HepG2 (cell line): Measurements from ENCODE around the gene TM2D3. TPM values are rescaled to one million over a fixed set of nuclear protein-coding genes. Genes with fewer than 3 reads are reported as not detected.
A peak's percentile ranks its signal among the peaks of the same experiment; 100 is the strongest.
"Not testable (repeated sequence)": the region's sequence is repeated elsewhere in the genome, so short reads cannot be mapped to it uniquely, and the experiment has no call there.

ENCODE experiments used
- ATAC-seq: fragments of 200-7000 bp; cut with Tn5 transposase; 3 replicates; pipeline ENCODE4 v1.9.1; 2020; ENCODE audit warnings: mild to moderate bottlenecking, moderate library complexity
- BruUV-seq: library from RNA; stranded (reverse); fragments of 400-500 nt; replicated peaks from 2 replicates; lab custom pipeline; 2021; lab: Mats Ljungman, UMichigan
- CTCF ChIA-PET: fragments of 300-600 bp; formaldehyde crosslinking; extraction: SDS; loops from one replicate; lab custom pipeline; 2021; ENCODE audit warnings: low total read pairs, inconsistent platforms, low intra/inter-chr PET ratio; lab: Yijun Ruan, JAX
- POLR2A ChIA-PET: fragments of 350-600 bp; sonication (Branson Sonifier 250); formaldehyde crosslinking; loops from one replicate; lab custom pipeline; 2020; ENCODE audit warnings: antibody characterized with exemption, inconsistent platforms; lab: Yijun Ruan, JAX
- DNase-seq: peaks from one replicate; pipeline ENCODE4 v3.0.0-alpha.2; 2015; ENCODE audit warnings: low spot score
- FAIRE-seq: peaks from 3 replicates; lab custom pipeline; 2011; peaks lifted over from hg19 to GRCh38; lab: Jason Lieb, UNC
- H2AFZ ChIP-seq: one replicate; pipeline ENCODE4 v1.6.1; 2011; ENCODE audit warnings: low read length, inconsistent platforms
- H3K27ac ChIP-seq: fragments of 300-600 bp; 3 replicates; pipeline ENCODE4 v1.8.0; 2011; ENCODE audit warnings: mixed run types, mild to moderate bottlenecking, mixed read lengths, low read length, inconsistent platforms; ENCODE audit not compliant: insufficient read depth; ENCODE audit errors: extremely low read length
- H3K27me3 ChIP-seq, 2 experiments: fragments of 200-600 bp in 1 of 2; 2 replicates in 1 of 2; 3 replicates in 1 of 2; pipeline versions ENCODE4 v1.6.0 to v1.8.0; 2011; ENCODE audit warnings: low read length in 2 of 2, mild to moderate bottlenecking in 2 of 2, moderate library complexity in 2 of 2, inconsistent platforms in 1 of 2; ENCODE audit not compliant: insufficient read depth in 2 of 2, control insufficient read depth in 1 of 2
- H3K36me3 ChIP-seq, 2 experiments: fragments of 200-600 bp in 1 of 2; replicated peaks in 1 of 2; 2 replicates in 1 of 2; 3 replicates in 1 of 2; pipeline versions ENCODE4 v1.5.1 to v1.8.0; 2011; ENCODE audit warnings: low read length in 2 of 2, inconsistent platforms in 1 of 2; ENCODE audit not compliant: insufficient read depth in 2 of 2, control insufficient read depth in 1 of 2
- H3K4me1 ChIP-seq: 2 replicates; pipeline ENCODE4 v1.5.1; 2012; ENCODE audit warnings: low read length, inconsistent platforms; ENCODE audit not compliant: insufficient read depth
- H3K4me2 ChIP-seq: 2 replicates; pipeline ENCODE4 v1.6.0; 2011; ENCODE audit warnings: low read depth, low read length, inconsistent platforms
- H3K4me3 ChIP-seq, 3 experiments: fragments of 200-600 bp in 1 of 3; sonication (generic), shearing (Covaris generic) in 1 of 3; replicated peaks in 1 of 3; 2 replicates each; pipeline ENCODE4 v1.5.1; 2011 to 2016; ENCODE audit warnings: low read length in 3 of 3, inconsistent platforms in 2 of 3, low read depth in 2 of 3, mild to moderate bottlenecking in 2 of 3, control low read depth in 1 of 3, mixed read lengths in 1 of 3; ENCODE audit not compliant: insufficient read depth in 1 of 3
- H3K79me2 ChIP-seq: one replicate; pipeline ENCODE4 v1.6.1; 2011; ENCODE audit warnings: low read length, inconsistent platforms; ENCODE audit not compliant: insufficient read depth
- H3K9ac ChIP-seq: 2 replicates; pipeline ENCODE4 v1.6.0; 2011; ENCODE audit warnings: mild to moderate bottlenecking, low read depth, low read length, inconsistent platforms; ENCODE audit not compliant: insufficient read depth
- H3K9me3 ChIP-seq: 2 replicates; pipeline ENCODE4 v1.5.1; 2012; ENCODE audit warnings: mild to moderate bottlenecking, low read length
- H4K20me1 ChIP-seq: 2 replicates; pipeline ENCODE4 v1.6.0; 2011; ENCODE audit warnings: inconsistent platforms, mild to moderate bottlenecking, low read length, moderate library complexity; ENCODE audit not compliant: insufficient read depth
- FOXA1 ChIP-seq, 2 experiments: fragments of 450-650 bp in 1 of 2; sonication (generic) in 1 of 2; formaldehyde crosslinking in 1 of 2; IDR thresholded peaks; 2 replicates each; pipeline versions ENCODE4 v1.4.0 to v1.6.1; 2016 to 2020; ENCODE audit warnings: missing genetic modification reagents in 1 of 2
- MTA1 ChIP-seq: sonication (generic); formaldehyde crosslinking; IDR thresholded peaks from 2 replicates; pipeline ENCODE4 v1.4.0; 2020; ENCODE audit warnings: missing genetic modification reagents, mild to moderate bottlenecking, borderline replicate concordance
- NR2C2 ChIP-seq: sonication (generic); formaldehyde crosslinking; IDR thresholded peaks from 2 replicates; pipeline ENCODE4 v1.4.0; 2020; ENCODE audit warnings: missing genetic modification reagents, mild to moderate bottlenecking, moderate library complexity, borderline replicate concordance
- SALL1 ChIP-seq: sonication (generic); formaldehyde crosslinking; IDR thresholded peaks from 2 replicates; pipeline ENCODE4 v1.8.0; 2022; ENCODE audit warnings: mild to moderate bottlenecking, missing genetic modification reagents
- SP1 ChIP-seq, 2 experiments: fragments of 450-650 bp in 1 of 2; sonication (generic) in 1 of 2; formaldehyde crosslinking in 1 of 2; IDR thresholded peaks; 2 replicates each; pipeline versions ENCODE4 v1.4.0 to v1.6.1; 2016 to 2020; ENCODE audit warnings: missing genetic modification reagents in 1 of 2
- TBX2 ChIP-seq: sonication (generic); formaldehyde crosslinking; IDR thresholded peaks from 2 replicates; pipeline ENCODE4 v1.5.0; 2020; ENCODE audit warnings: missing genetic modification reagents, mild to moderate bottlenecking, borderline replicate concordance
- YEATS4 ChIP-seq: sonication (generic); formaldehyde crosslinking; IDR thresholded peaks from 2 replicates; pipeline ENCODE4 v1.4.0; 2020; ENCODE audit warnings: missing genetic modification reagents, borderline replicate concordance
- ZFY ChIP-seq: sonication (generic); formaldehyde crosslinking; IDR thresholded peaks from 2 replicates; pipeline ENCODE4 v1.4.0; 2020; ENCODE audit warnings: missing genetic modification reagents
- ZNF292 ChIP-seq: sonication (generic); formaldehyde crosslinking; IDR thresholded peaks from 2 replicates; pipeline ENCODE4 v1.8.1; 2022; ENCODE audit warnings: mild to moderate bottlenecking, low read depth, missing genetic modification reagents, borderline replicate concordance
- WGBS: methylation state at CpG from one replicate; pipeline ENCODE4 v1.1.6; 2017; ENCODE audit warnings: low lambda C conversion rate; 5-methylcytosine and 5-hydroxymethylcytosine counted together
- in situ Hi-C: cut with HindIII; loops from 2 replicates; pipeline ENCODE4 v1.10.0; 2017; ENCODE audit warnings: low pct_unique_long_range_greater_than_20kb; ENCODE audit not compliant: extremely low pct_ligation_motif_present
- intact Hi-C: fragments of 100-400 bp; cut with micrococcal nuclease; formaldehyde crosslinking; loops from one replicate; pipeline ENCODE4 v1.10.0; 2022; ENCODE audit not compliant: unreplicated experiment
- polyA plus RNA-seq, 8 experiments: library from polyadenylated mRNA; depleted of rRNA in 3 of 8; stranded (reverse) in 7 of 8; unstranded in 1 of 8; fragments of >200 nt; fragmentation: Illumina TruSeq in 4 of 8; extraction: Trizol in 4 of 8; gene quantifications; 2 replicates each; pipeline versions ENCODE4 v1.2.1 to v1.2.3, GENCODE V29; 2011 to 2016; ENCODE audit warnings: low read depth in 4 of 8, missing spikeins in 1 of 8, mixed read lengths in 1 of 8; ENCODE audit not compliant: insufficient read depth in 1 of 8
- total RNA-seq, 5 experiments: library from RNA; depleted of rRNA; stranded (reverse); fragments of >200 nt; fragmentation: Illumina TruSeq; extraction: Trizol; gene quantifications; 2 replicates each; pipeline ENCODE4 v1.2.3, GENCODE V29; 2016; ENCODE audit warnings: low read depth in 1 of 5
- TF ChIP-seq, protein P1 (sequence below): sonication (generic); formaldehyde crosslinking; IDR thresholded peaks from 2 replicates; pipeline ENCODE4 v1.4.0; 2020; ENCODE audit warnings: missing genetic modification reagents
- TF ChIP-seq, protein P2 (sequence below): sonication (generic); formaldehyde crosslinking; IDR thresholded peaks from 2 replicates; pipeline ENCODE4 v1.5.1; 2020; ENCODE audit warnings: mild to moderate bottlenecking, missing genetic modification reagents, moderate library complexity
- TF ChIP-seq, protein P3 (sequence below): sonication (generic); formaldehyde crosslinking; IDR thresholded peaks from 2 replicates; pipeline ENCODE4 v1.5.1; 2020; ENCODE audit warnings: mild to moderate bottlenecking, moderate library complexity, missing genetic modification reagents
- TF ChIP-seq, protein P4 (sequence below), 2 experiments: sonication (generic) in 1 of 2; formaldehyde crosslinking in 1 of 2; IDR thresholded peaks; 2 replicates each; pipeline versions ENCODE4 v1.4.0 to v1.6.1; 2018 to 2020; ENCODE audit warnings: missing genetic modification reagents in 2 of 2, borderline replicate concordance in 1 of 2, low read depth in 1 of 2, mild to moderate bottlenecking in 1 of 2, missing biosample characterization in 1 of 2

The TM2D3 gene
- total and polyA plus RNA-seq, 2 of the 13 experiments (the other 11 are each of a cell fraction or from before 2014, with no cell fraction given) = 31.1 to 72.7 TPM

DNA sequence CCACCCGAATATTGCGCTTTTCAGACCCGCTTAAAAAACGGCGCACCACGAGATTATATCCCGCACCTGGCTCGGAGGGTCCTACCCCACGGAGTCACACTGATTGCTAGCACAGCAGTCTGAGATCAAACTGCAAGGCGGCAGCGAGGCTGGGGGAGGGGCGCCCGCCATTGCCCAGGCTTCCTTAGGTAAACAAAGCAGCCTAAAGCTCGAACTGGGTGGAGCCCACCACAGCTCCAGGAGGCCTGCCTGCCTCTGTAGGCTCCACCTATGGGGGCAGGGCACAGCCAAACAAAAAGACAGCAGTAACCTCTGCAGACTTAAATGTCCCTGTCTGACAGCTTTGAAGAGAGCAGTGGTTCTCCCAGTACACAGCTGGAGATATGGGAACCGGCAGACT lies 25.5 kb downstream of the TM2D3 start:
- Histone ChIP-seq H3K79me2 (peaks cover 46% of the 10 kb centered on the region), H3K4me1 (peaks cover 30% of the 10 kb centered on the region), H3K4me3 (peak overlapping the region in 1 of 3 experiments; percentile 31; a peak in 1 of 6 replicates)
- intact Hi-C loops; H3K4me2 ChIP-seq; CTCF ChIA-PET; FAIRE-seq; H3K9ac ChIP-seq; H3K36me3 ChIP-seq; in situ Hi-C loops; DNase-seq; BruUV-seq; H4K20me1 ChIP-seq; ATAC-seq; H3K27ac ChIP-seq; H2AFZ ChIP-seq; H3K9me3 ChIP-seq; H3K27me3 ChIP-seq; TF ChIP-seq SP1, FOXA1 (IDR thresholded peaks at IDR 0.05): not testable (repeated sequence)
- POLR2A ChIA-PET = interaction anchor here (1.1 to 2.7 kb wide), 3 partner anchors 10 to 99 kb away, joined by 3 to 12 read pairs (median 10); no protein-coding TSS in a partner anchor
- WGBS = 0% methylated on average over 1 of the region's 15 CpGs
- peak; percentile 61 for TF ChIP-seq SALL1 (CRISPR knock-in tag)
- TF ChIP-seq SP1 (CRISPR knock-in tag; IDR thresholded peaks at IDR 0.05) = 0 out of 2 replicates have a peak, but pooled peaks have one; percentile 31
- TF ChIP-seq, protein P1, sequence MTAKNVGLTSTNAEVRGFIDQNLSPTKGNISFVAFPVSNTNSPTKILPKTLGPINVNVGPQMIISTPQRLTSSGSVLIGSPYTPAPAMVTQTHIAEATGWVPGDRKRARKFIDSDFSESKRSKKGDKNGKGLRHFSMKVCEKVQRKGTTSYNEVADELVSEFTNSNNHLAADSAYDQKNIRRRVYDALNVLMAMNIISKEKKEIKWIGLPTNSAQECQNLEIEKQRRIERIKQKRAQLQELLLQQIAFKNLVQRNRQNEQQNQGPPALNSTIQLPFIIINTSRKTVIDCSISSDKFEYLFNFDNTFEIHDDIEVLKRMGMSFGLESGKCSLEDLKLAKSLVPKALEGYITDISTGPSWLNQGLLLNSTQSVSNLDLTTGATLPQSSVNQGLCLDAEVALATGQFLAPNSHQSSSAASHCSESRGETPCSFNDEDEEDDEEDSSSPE (CRISPR knock-in tag) = peak; percentile 29; the same call in 1 of the 2 replicates
- TF ChIP-seq, protein P2, sequence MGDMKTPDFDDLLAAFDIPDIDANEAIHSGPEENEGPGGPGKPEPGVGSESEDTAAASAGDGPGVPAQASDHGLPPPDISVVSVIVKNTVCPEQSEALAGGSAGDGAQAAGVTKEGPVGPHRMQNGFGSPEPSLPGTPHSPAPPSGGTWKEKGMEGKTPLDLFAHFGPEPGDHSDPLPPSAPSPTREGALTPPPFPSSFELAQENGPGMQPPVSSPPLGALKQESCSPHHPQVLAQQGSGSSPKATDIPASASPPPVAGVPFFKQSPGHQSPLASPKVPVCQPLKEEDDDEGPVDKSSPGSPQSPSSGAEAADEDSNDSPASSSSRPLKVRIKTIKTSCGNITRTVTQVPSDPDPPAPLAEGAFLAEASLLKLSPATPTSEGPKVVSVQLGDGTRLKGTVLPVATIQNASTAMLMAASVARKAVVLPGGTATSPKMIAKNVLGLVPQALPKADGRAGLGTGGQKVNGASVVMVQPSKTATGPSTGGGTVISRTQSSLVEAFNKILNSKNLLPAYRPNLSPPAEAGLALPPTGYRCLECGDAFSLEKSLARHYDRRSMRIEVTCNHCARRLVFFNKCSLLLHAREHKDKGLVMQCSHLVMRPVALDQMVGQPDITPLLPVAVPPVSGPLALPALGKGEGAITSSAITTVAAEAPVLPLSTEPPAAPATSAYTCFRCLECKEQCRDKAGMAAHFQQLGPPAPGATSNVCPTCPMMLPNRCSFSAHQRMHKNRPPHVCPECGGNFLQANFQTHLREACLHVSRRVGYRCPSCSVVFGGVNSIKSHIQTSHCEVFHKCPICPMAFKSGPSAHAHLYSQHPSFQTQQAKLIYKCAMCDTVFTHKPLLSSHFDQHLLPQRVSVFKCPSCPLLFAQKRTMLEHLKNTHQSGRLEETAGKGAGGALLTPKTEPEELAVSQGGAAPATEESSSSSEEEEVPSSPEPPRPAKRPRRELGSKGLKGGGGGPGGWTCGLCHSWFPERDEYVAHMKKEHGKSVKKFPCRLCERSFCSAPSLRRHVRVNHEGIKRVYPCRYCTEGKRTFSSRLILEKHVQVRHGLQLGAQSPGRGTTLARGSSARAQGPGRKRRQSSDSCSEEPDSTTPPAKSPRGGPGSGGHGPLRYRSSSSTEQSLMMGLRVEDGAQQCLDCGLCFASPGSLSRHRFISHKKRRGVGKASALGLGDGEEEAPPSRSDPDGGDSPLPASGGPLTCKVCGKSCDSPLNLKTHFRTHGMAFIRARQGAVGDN (CRISPR knock-in tag) = peak; percentile 77
- peak; percentile 17; the same call in 1 of the 2 replicates for TF ChIP-seq NR2C2 (CRISPR knock-in tag)
- TF ChIP-seq YEATS4 (CRISPR knock-in tag) = 0 out of 2 replicates have a peak, but pooled peaks have one; percentile 27
- peak; percentile 53; the same call in 1 of the 2 replicates for TF ChIP-seq ZNF292 (CRISPR knock-in tag)
- TF ChIP-seq, protein P3, sequence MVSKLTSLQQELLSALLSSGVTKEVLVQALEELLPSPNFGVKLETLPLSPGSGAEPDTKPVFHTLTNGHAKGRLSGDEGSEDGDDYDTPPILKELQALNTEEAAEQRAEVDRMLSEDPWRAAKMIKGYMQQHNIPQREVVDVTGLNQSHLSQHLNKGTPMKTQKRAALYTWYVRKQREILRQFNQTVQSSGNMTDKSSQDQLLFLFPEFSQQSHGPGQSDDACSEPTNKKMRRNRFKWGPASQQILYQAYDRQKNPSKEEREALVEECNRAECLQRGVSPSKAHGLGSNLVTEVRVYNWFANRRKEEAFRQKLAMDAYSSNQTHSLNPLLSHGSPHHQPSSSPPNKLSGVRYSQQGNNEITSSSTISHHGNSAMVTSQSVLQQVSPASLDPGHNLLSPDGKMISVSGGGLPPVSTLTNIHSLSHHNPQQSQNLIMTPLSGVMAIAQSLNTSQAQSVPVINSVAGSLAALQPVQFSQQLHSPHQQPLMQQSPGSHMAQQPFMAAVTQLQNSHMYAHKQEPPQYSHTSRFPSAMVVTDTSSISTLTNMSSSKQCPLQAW (CRISPR knock-in tag) = peak; percentile 18; the same call in 1 of the 2 replicates
- TF ChIP-seq, protein P4, sequence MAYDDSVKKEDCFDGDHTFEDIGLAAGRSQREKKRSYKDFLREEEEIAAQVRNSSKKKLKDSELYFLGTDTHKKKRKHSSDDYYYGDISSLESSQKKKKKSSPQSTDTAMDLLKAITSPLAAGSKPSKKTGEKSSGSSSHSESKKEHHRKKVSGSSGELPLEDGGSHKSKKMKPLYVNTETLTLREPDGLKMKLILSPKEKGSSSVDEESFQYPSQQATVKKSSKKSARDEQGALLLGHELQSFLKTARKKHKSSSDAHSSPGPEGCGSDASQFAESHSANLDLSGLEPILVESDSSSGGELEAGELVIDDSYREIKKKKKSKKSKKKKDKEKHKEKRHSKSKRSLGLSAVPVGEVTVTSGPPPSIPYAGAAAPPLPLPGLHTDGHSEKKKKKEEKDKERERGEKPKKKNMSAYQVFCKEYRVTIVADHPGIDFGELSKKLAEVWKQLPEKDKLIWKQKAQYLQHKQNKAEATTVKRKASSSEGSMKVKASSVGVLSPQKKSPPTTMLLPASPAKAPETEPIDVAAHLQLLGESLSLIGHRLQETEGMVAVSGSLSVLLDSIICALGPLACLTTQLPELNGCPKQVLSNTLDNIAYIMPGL (CRISPR knock-in tag; IDR thresholded peaks at IDR 0.05; ENCODE audit: borderline replicate concordance in 1 of 2, low read depth in 1 of 2) = 0 out of 4 replicates have a peak, but pooled peaks of 1 of the 2 experiments have one; percentile 42
- TF ChIP-seq MTA1 = peak; percentile 50; the same call in 1 of the 2 replicates
- TF ChIP-seq TBX2 = 0 out of 2 replicates have a peak, but pooled peaks have one; percentile 21
- TF ChIP-seq FOXA1 (CRISPR knock-in tag; IDR thresholded peaks at IDR 0.05) = peak; percentile 87
- TF ChIP-seq ZFY (CRISPR knock-in tag) = peak; percentile 24; the same call in 1 of the 2 replicates
